ENCODE measurements around the gene HIVEP1. TPM values are rescaled to one million over a fixed set of nuclear protein-coding genes. Genes with fewer than 3 reads are reported as not detected.
A peak's percentile ranks its signal among the peaks of the same experiment; 100 is the strongest.

The HIVEP1 gene
- total RNA-seq, 2 donors from 2014 or later: 70.1 to 77.0 TPM

- no peaks in the 10 kb centered on the region for H3K9me3 Mint-ChIP-seq
- H3K4me1 Mint-ChIP-seq (ENCODE audit: low read depth): peaks cover 52% of the 10 kb centered on the region
- H3K27me3 Mint-ChIP-seq (ENCODE audit: low read depth): no peaks in the 10 kb centered on the region
- H3K27ac Mint-ChIP-seq: peak overlapping the region; percentile 70
- ATAC-seq (replicated peaks in 1 of 2) (no peak), DNase-seq (no peak)
- peaks cover 32 to 55% of the 10 kb centered on the region in 2 donors for H3K36me3 Mint-ChIP-seq (ENCODE audit: insufficient read depth in 2 of 2)
- peak overlapping the region; percentile 95 to 100 for H3K4me3 Mint-ChIP-seq
These were observed 2.1 kb downstream of the HIVEP1 start for GRCh38 chr6:12014027-12014872.

- Mint-ChIP-seq H3K9me3 (no peaks in the 10 kb centered on the region), H3K4me3 (peak overlapping the region; percentile 95 to 100), H3K27ac (no peak overlapping the region), H3K4me1 (ENCODE audit: low read depth) (peaks cover 56% of the 10 kb centered on the region), H3K27me3 (ENCODE audit: low read depth) (no peaks in the 10 kb centered on the region), H3K36me3 (ENCODE audit: insufficient read depth in 2 of 2) (peaks cover 32 to 56% of the 10 kb centered on the region in 2 donors)
- ATAC-seq (replicated peaks in 1 of 2) (no peak), DNase-seq (no peak)
These were observed 2.7 kb downstream of the HIVEP1 start for GRCh38 chr6:12014873-12015149.

GRCh38 chr6:12017263-12017662, 5.2 kb downstream of the HIVEP1 start:
- Mint-ChIP-seq H3K9me3 (no peaks in the 10 kb centered on the region), H3K4me1 (ENCODE audit: low read depth) (peaks cover 74% of the 10 kb centered on the region), H3K36me3 (ENCODE audit: insufficient read depth in 2 of 2) (peaks cover 39 to 72% of the 10 kb centered on the region in 2 donors), H3K27ac (peak overlapping the region; percentile 7), H3K27me3 (ENCODE audit: low read depth) (no peaks in the 10 kb centered on the region), H3K4me3 (peak overlapping the region in 1 of 2 donors; percentile 1)
- ATAC-seq (replicated peaks in 1 of 2): no peak
- DNase-seq: no peak

- DNase-seq: no peak
- Mint-ChIP-seq H3K9me3 (no peaks in the 10 kb centered on the region), H3K4me1 (ENCODE audit: low read depth) (peaks cover 81% of the 10 kb centered on the region), H3K4me3 (no peak overlapping the region), H3K27me3 (ENCODE audit: low read depth) (no peaks in the 10 kb centered on the region), H3K36me3 (ENCODE audit: insufficient read depth in 2 of 2) (peaks cover 38 to 74% of the 10 kb centered on the region in 2 donors), H3K27ac (no peak overlapping the region)
- ATAC-seq (replicated peaks in 1 of 2): no peak
These were observed 5.8 kb downstream of the HIVEP1 start for GRCh38 chr6:12017876-12018401.

GRCh38 chr6:12020187-12020791, 8.2 kb downstream of the HIVEP1 start:
- no peak for DNase-seq
- Mint-ChIP-seq H3K27ac (peak overlapping the region; percentile 68), H3K4me1 (ENCODE audit: low read depth) (peaks cover 72% of the 10 kb centered on the region), H3K27me3 (ENCODE audit: low read depth) (no peaks in the 10 kb centered on the region), H3K36me3 (ENCODE audit: insufficient read depth in 2 of 2) (peaks cover 28 to 63% of the 10 kb centered on the region in 2 donors), H3K9me3 (no peaks in the 10 kb centered on the region), H3K4me3 (peak overlapping the region in 1 of 2 donors; percentile 33)
- peak in 1 of 2 donors; percentile 23 for ATAC-seq (replicated peaks in 1 of 2)

GRCh38 chr6:12022481-12022880, 10.4 kb downstream of the HIVEP1 start:
- DNase-seq (no peak), ATAC-seq (replicated peaks in 1 of 2) (no peak)
- H3K4me1 Mint-ChIP-seq (ENCODE audit: low read depth): peaks cover 69% of the 10 kb centered on the region
- H3K9me3 Mint-ChIP-seq: no peaks in the 10 kb centered on the region
- no peaks in the 10 kb centered on the region for H3K27me3 Mint-ChIP-seq (ENCODE audit: low read depth)
- H3K36me3 Mint-ChIP-seq (ENCODE audit: insufficient read depth in 2 of 2): peaks cover 21 to 53% of the 10 kb centered on the region in 2 donors
- H3K27ac Mint-ChIP-seq: no peak overlapping the region
- H3K4me3 Mint-ChIP-seq: no peak overlapping the region

GRCh38 chr6:12022953-12023388, 10.9 kb downstream of the HIVEP1 start:
- ATAC-seq (replicated peaks in 1 of 2) (no peak), DNase-seq (no peak)
- Mint-ChIP-seq H3K36me3 (ENCODE audit: insufficient read depth in 2 of 2) (peaks cover 23 to 54% of the 10 kb centered on the region in 2 donors), H3K9me3 (no peaks in the 10 kb centered on the region), H3K27me3 (ENCODE audit: low read depth) (no peaks in the 10 kb centered on the region), H3K4me3 (no peak overlapping the region), H3K27ac (peak overlapping the region; percentile 30), H3K4me1 (ENCODE audit: low read depth) (peaks cover 68% of the 10 kb centered on the region)

- H3K4me1 Mint-ChIP-seq (ENCODE audit: low read depth): peaks cover 63% of the 10 kb centered on the region
- no peak for DNase-seq
- H3K4me3 Mint-ChIP-seq: peak overlapping the region in 1 of 2 donors; percentile 41
- no peaks in the 10 kb centered on the region for H3K27me3 Mint-ChIP-seq (ENCODE audit: low read depth)
- H3K9me3 Mint-ChIP-seq: peaks cover 0 to 3% of the 10 kb centered on the region in 2 donors
- H3K27ac Mint-ChIP-seq: no peak overlapping the region
- ATAC-seq (replicated peaks in 1 of 2): no peak
- H3K36me3 Mint-ChIP-seq (ENCODE audit: insufficient read depth in 2 of 2): peaks cover 20 to 54% of the 10 kb centered on the region in 2 donors
These were observed 12.1 kb downstream of the HIVEP1 start for GRCh38 chr6:12024216-12024615.

- H3K27ac Mint-ChIP-seq: no peak overlapping the region
- peaks cover 2 to 5% of the 10 kb centered on the region in 2 donors for H3K9me3 Mint-ChIP-seq
- peaks cover 25 to 58% of the 10 kb centered on the region in 2 donors for H3K36me3 Mint-ChIP-seq (ENCODE audit: insufficient read depth in 2 of 2)
- H3K4me1 Mint-ChIP-seq (ENCODE audit: low read depth): peaks cover 65% of the 10 kb centered on the region
- no peaks in the 10 kb centered on the region for H3K27me3 Mint-ChIP-seq (ENCODE audit: low read depth)
- DNase-seq (no peak), ATAC-seq (replicated peaks in 1 of 2) (no peak)
- peak overlapping the region in 1 of 2 donors; percentile 41 for H3K4me3 Mint-ChIP-seq
These were observed 12.8 kb downstream of the HIVEP1 start for GRCh38 chr6:12024699-12025434.

GRCh38 chr6:12026120-12026519, 14.0 kb downstream of the HIVEP1 start:
- H3K27ac Mint-ChIP-seq: peak overlapping the region; percentile 51
- H3K4me3 Mint-ChIP-seq: peak overlapping the region in 1 of 2 donors; percentile 61
- H3K36me3 Mint-ChIP-seq (ENCODE audit: insufficient read depth in 2 of 2): peaks cover 28 to 58% of the 10 kb centered on the region in 2 donors
- ATAC-seq (replicated peaks in 1 of 2) (no peak), DNase-seq (no peak)
- H3K4me1 Mint-ChIP-seq (ENCODE audit: low read depth): peaks cover 67% of the 10 kb centered on the region
- H3K27me3 Mint-ChIP-seq (ENCODE audit: low read depth): no peaks in the 10 kb centered on the region
- peaks cover 2 to 6% of the 10 kb centered on the region in 2 donors for H3K9me3 Mint-ChIP-seq

GRCh38 chr6:12026833-12027232, 14.7 kb downstream of the HIVEP1 start:
- Mint-ChIP-seq H3K27me3 (ENCODE audit: low read depth) (no peaks in the 10 kb centered on the region), H3K4me3 (no peak overlapping the region), H3K36me3 (ENCODE audit: insufficient read depth in 2 of 2) (peaks cover 27 to 54% of the 10 kb centered on the region in 2 donors), H3K27ac (no peak overlapping the region), H3K9me3 (peaks cover 2 to 6% of the 10 kb centered on the region in 2 donors), H3K4me1 (ENCODE audit: low read depth) (peaks cover 69% of the 10 kb centered on the region)
- ATAC-seq (replicated peaks in 1 of 2) (no peak), DNase-seq (no peak)

GRCh38 chr6:12028213-12028612, 16.1 kb downstream of the HIVEP1 start:
- DNase-seq: no peak
- no peak for ATAC-seq (replicated peaks in 1 of 2)
- H3K27ac Mint-ChIP-seq: no peak overlapping the region
- no peak overlapping the region for H3K4me3 Mint-ChIP-seq
- peaks cover 27 to 52% of the 10 kb centered on the region in 2 donors for H3K36me3 Mint-ChIP-seq (ENCODE audit: insufficient read depth in 2 of 2)
- H3K9me3 Mint-ChIP-seq: peaks cover 2 to 6% of the 10 kb centered on the region in 2 donors
- H3K27me3 Mint-ChIP-seq (ENCODE audit: low read depth): no peaks in the 10 kb centered on the region
- H3K4me1 Mint-ChIP-seq (ENCODE audit: low read depth): peaks cover 67% of the 10 kb centered on the region

All from activated T-cell treated with anti-CD3 and anti-CD28 coated beads, Interleukin-2, amount 50 U/mL, for 72 hours (primary cell).